ENCODE data around the gene SNAP25.

The SNAP25 gene

GRCh38 chr20:10218536-10219451 is at the start of gene SNAP25:
SNAP25 (plus strand) TSS chr20:10218830; CDS start chr20:10275492, 56,662 bp downstream.
- DNase-seq: peak; percentile 34 to 54

GRCh38 chr20:10169752-10170151 is 48.9 kb upstream of the SNAP25 start:
- no peak for DNase-seq

- no peak for DNase-seq
Measured at GRCh38 chr20:10170261-10170660, 48.4 kb upstream of the SNAP25 start.

- DNase-seq: peak; percentile 1 to 4
Measured at GRCh38 chr20:10171864-10172751, 46.5 kb upstream of the SNAP25 start.

- DNase-seq: no peak
Measured at GRCh38 chr20:10172998-10173655, 45.5 kb upstream of the SNAP25 start.

- no peak for DNase-seq
Measured at GRCh38 chr20:10174400-10174799, 44.2 kb upstream of the SNAP25 start.

- no peak for DNase-seq
Measured at GRCh38 chr20:10177326-10177725, 41.3 kb upstream of the SNAP25 start.

- no peak for DNase-seq
Measured at GRCh38 chr20:10178091-10178490, 40.5 kb upstream of the SNAP25 start.

GRCh38 chr20:10178727-10179313 is 39.8 kb upstream of the SNAP25 start:
- DNase-seq: no peak

- no peak for DNase-seq
Measured at GRCh38 chr20:10179574-10180298, 38.9 kb upstream of the SNAP25 start.

GRCh38 chr20:10180651-10181235 is 37.9 kb upstream of the SNAP25 start:
- DNase-seq: no peak

- DNase-seq: no peak
Measured at GRCh38 chr20:10185741-10186558, 32.7 kb upstream of the SNAP25 start.

GRCh38 chr20:10190456-10190855 is 28.2 kb upstream of the SNAP25 start:
- DNase-seq: no peak

GRCh38 chr20:10192171-10192570 is 26.5 kb upstream of the SNAP25 start:
- DNase-seq: no peak

GRCh38 chr20:10194166-10194565 is 24.5 kb upstream of the SNAP25 start:
- no peak for DNase-seq

- no peak for DNase-seq
Measured at GRCh38 chr20:10200330-10200729, 18.3 kb upstream of the SNAP25 start.

- no peak for DNase-seq
Measured at GRCh38 chr20:10201321-10201870, 17.2 kb upstream of the SNAP25 start.

- no peak for DNase-seq
Measured at GRCh38 chr20:10209091-10209490, 9.5 kb upstream of the SNAP25 start.

GRCh38 chr20:10213526-10213925 is 5.1 kb upstream of the SNAP25 start:
- no peak for DNase-seq

- DNase-seq: no peak
Measured at GRCh38 chr20:10216146-10216791, 2.4 kb upstream of the SNAP25 start.

Data from CD4-positive, alpha-beta T cell treated with Interferon alpha-2 for 1 hour (primary cell).